WTC11 (cell line): ENCODE results near the gene PGLYRP2. TPM values are rescaled to one million over a fixed set of nuclear protein-coding genes. Genes with fewer than 3 reads are reported as not detected.
A peak's percentile ranks its signal among the peaks of the same experiment; 100 is the strongest.

Experiments used
- ATAC-seq: fragments of 200-7000 bp; cut with Tn5 transposase; 2 replicates; pipeline ENCODE4 v1.10.0; 2021; ENCODE audit warnings: mild to moderate bottlenecking, moderate library complexity
- CTCF ChIA-PET: fragments of 300-600 bp; sonication (Branson Sonifier 250); formaldehyde crosslinking; loops from one replicate; lab custom pipeline; 2021; ENCODE audit warnings: antibody characterized with exemption; lab: Charles Lee
- POLR2A ChIA-PET: fragments of 350-600 bp; sonication (Branson Sonifier 250); formaldehyde crosslinking; loops from one replicate; lab custom pipeline; 2021; ENCODE audit warnings: antibody characterized with exemption; lab: Charles Lee
- DNase-seq: peaks from one replicate; pipeline ENCODE4 v3.0.0; 2021; ENCODE audit warnings: low spot score
- H3K27ac Mint-ChIP-seq: 2 replicates; pipeline ENCODE4 v1.8.0; 2021; ENCODE audit warnings: mixed read lengths
- H3K27me3 Mint-ChIP-seq: 2 replicates; pipeline ENCODE4 v1.8.0; 2021; ENCODE audit warnings: low read depth, mild to moderate bottlenecking, moderate library complexity, mixed read lengths
- H3K36me3 Mint-ChIP-seq: 2 replicates; pipeline ENCODE4 v1.8.0; 2021; ENCODE audit warnings: mixed read lengths
- H3K4me1 Mint-ChIP-seq: 2 replicates; pipeline ENCODE4 v1.8.0; 2022; ENCODE audit warnings: mixed read lengths
- H3K4me3 Mint-ChIP-seq: 2 replicates; pipeline ENCODE4 v1.8.0; 2021; ENCODE audit warnings: mild to moderate bottlenecking, moderate library complexity, mixed read lengths
- H3K9me3 Mint-ChIP-seq: 2 replicates; pipeline ENCODE4 v1.8.0; 2021; ENCODE audit warnings: mixed read lengths
- ATF1 ChIP-seq: sonication (generic); formaldehyde crosslinking; IDR thresholded peaks from 2 replicates; pipeline ENCODE4 v1.8.1; 2023; ENCODE audit warnings: mild to moderate bottlenecking, moderate library complexity, missing genetic modification reagents
- CBFB ChIP-seq: sonication (generic); formaldehyde crosslinking; IDR thresholded peaks from 2 replicates; pipeline ENCODE4 v1.8.1; 2022; ENCODE audit warnings: mild to moderate bottlenecking, low read depth, missing genetic modification reagents
- E2F1 ChIP-seq: sonication (generic); formaldehyde crosslinking; IDR thresholded peaks from 2 replicates; pipeline ENCODE4 v1.8.0; 2022; ENCODE audit warnings: mild to moderate bottlenecking, missing genetic modification reagents
- EMX1 ChIP-seq: fragments of 250-450 bp; sonication (Bioruptor Pico); IDR thresholded peaks from 2 replicates; pipeline ENCODE4 v1.8.0; 2021; ENCODE audit warnings: mild to moderate bottlenecking
- IRF2 ChIP-seq: sonication (generic); formaldehyde crosslinking; IDR thresholded peaks from 2 replicates; pipeline ENCODE4 v1.8.0; 2022; ENCODE audit warnings: low read depth, missing genetic modification reagents, borderline replicate concordance
- MLX ChIP-seq: sonication (generic); formaldehyde crosslinking; IDR thresholded peaks from 2 replicates; pipeline ENCODE4 v1.8.1; 2023; ENCODE audit warnings: mild to moderate bottlenecking, missing genetic modification reagents, moderate library complexity
- MYBL2 ChIP-seq: sonication (generic); formaldehyde crosslinking; IDR thresholded peaks from 2 replicates; pipeline ENCODE4 v1.8.1; 2023; ENCODE audit warnings: mild to moderate bottlenecking, moderate library complexity, missing genetic modification reagents
- PRRX2 ChIP-seq: fragments of 250-450 bp; sonication (Bioruptor Pico); IDR thresholded peaks from 2 replicates; pipeline ENCODE4 v1.8.0; 2021; ENCODE audit warnings: mild to moderate bottlenecking
- ZNF671 ChIP-seq: fragments of 250-450 bp; sonication (Bioruptor Pico); IDR thresholded peaks from 2 replicates; pipeline ENCODE4 v1.8.0; 2021; ENCODE audit warnings: mild to moderate bottlenecking
- microRNA-seq: library from miRNA; unstranded; fragments of <30 nt; microRNA quantifications from one replicate; pipeline ENCODE4 v1.2.0, GENCODE V29; 2022; ENCODE audit warnings: borderline number of aligned reads
- total RNA-seq: library from RNA; stranded (reverse); gene quantifications from 3 replicates; pipeline ENCODE4 v1.2.3, GENCODE V29; 2021
- TF ChIP-seq, protein P1 (sequence below): sonication (generic); formaldehyde crosslinking; IDR thresholded peaks from 2 replicates; pipeline ENCODE4 v1.8.0; 2023; ENCODE audit warnings: missing genetic modification reagents, mild to moderate bottlenecking, borderline replicate concordance
- TF ChIP-seq, protein P2 (sequence below): sonication (generic); formaldehyde crosslinking; IDR thresholded peaks from 2 replicates; pipeline ENCODE4 v1.8.1; 2022; ENCODE audit warnings: low read depth, missing genetic modification reagents, borderline replicate concordance
- TF ChIP-seq, protein P3 (sequence below): fragments of 250-450 bp; sonication (Bioruptor Pico); IDR thresholded peaks from 2 replicates; pipeline ENCODE4 v2.1.2; 2022; ENCODE audit warnings: mild to moderate bottlenecking, moderate library complexity

PGLYRP2 gene
- total RNA-seq, 1 experiment from 2014 or later = not detected

- TF ChIP-seq, protein P1, sequence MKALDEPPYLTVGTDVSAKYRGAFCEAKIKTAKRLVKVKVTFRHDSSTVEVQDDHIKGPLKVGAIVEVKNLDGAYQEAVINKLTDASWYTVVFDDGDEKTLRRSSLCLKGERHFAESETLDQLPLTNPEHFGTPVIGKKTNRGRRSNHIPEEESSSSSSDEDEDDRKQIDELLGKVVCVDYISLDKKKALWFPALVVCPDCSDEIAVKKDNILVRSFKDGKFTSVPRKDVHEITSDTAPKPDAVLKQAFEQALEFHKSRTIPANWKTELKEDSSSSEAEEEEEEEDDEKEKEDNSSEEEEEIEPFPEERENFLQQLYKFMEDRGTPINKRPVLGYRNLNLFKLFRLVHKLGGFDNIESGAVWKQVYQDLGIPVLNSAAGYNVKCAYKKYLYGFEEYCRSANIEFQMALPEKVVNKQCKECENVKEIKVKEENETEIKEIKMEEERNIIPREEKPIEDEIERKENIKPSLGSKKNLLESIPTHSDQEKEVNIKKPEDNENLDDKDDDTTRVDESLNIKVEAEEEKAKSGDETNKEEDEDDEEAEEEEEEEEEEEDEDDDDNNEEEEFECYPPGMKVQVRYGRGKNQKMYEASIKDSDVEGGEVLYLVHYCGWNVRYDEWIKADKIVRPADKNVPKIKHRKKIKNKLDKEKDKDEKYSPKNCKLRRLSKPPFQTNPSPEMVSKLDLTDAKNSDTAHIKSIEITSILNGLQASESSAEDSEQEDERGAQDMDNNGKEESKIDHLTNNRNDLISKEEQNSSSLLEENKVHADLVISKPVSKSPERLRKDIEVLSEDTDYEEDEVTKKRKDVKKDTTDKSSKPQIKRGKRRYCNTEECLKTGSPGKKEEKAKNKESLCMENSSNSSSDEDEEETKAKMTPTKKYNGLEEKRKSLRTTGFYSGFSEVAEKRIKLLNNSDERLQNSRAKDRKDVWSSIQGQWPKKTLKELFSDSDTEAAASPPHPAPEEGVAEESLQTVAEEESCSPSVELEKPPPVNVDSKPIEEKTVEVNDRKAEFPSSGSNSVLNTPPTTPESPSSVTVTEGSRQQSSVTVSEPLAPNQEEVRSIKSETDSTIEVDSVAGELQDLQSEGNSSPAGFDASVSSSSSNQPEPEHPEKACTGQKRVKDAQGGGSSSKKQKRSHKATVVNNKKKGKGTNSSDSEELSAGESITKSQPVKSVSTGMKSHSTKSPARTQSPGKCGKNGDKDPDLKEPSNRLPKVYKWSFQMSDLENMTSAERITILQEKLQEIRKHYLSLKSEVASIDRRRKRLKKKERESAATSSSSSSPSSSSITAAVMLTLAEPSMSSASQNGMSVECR (CRISPR knock-in tag) = no peak
- TF ChIP-seq, protein P2, sequence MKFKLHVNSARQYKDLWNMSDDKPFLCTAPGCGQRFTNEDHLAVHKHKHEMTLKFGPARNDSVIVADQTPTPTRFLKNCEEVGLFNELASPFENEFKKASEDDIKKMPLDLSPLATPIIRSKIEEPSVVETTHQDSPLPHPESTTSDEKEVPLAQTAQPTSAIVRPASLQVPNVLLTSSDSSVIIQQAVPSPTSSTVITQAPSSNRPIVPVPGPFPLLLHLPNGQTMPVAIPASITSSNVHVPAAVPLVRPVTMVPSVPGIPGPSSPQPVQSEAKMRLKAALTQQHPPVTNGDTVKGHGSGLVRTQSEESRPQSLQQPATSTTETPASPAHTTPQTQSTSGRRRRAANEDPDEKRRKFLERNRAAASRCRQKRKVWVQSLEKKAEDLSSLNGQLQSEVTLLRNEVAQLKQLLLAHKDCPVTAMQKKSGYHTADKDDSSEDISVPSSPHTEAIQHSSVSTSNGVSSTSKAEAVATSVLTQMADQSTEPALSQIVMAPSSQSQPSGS = no peak
- TF ChIP-seq, all 79 proteins: peak for 0
Measured at GRCh38 chr19:15421136-15421695, 58.1 kb downstream of the PGLYRP2 start (continued).

DNA sequence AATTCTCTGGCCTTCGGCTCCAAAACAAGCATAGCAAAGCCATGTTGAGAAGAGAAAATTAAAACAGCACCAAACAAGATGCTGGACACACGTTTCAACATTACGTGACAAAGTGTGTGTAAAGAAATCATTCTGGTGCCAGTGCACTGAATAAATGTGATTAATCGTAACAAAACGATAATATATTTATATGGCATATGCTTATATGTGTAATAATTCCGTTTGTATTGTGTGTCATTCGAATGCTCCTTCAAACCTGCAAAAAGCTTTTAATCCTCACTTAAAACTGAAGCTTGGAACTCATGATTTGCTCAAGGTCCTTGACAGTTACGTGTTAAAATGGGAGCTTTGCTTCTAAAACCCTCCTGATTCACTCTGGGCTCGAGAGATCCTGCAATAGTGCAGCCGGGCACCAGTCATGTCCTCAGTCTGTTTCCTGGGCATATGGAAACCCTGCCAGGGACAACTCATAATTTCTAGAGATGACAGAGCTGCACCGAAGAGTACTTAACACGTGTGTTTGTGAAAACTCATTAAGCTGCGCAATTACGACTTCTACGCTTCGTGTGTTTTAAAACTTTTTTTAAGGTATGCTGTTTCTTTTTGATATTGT lies 59.8 kb downstream of the PGLYRP2 start:
- Mint-ChIP-seq H3K9me3 (0 out of 2 replicates have a peak, but pooled peaks cover 5% of the 10 kb centered on the region), H3K4me3 (peak overlapping the region; percentile 95), H3K27me3 (no peaks in the 10 kb centered on the region), H3K4me1 (peaks cover 14% of the 10 kb centered on the region), H3K36me3 (peaks cover 35% of the 10 kb centered on the region), H3K27ac (no peak overlapping the region)
- no peak for DNase-seq
- POLR2A ChIA-PET = interaction anchor here (0.6 to 2.6 kb wide), 18 partner anchors 11 to 766 kb away, joined by 3 to 31 read pairs (median 4); partner anchors contain the start of genes AKAP8, FAM32A and SYDE1
- CTCF ChIA-PET = interaction anchor here (0.6 to 5.8 kb wide), 44 partner anchors 10 to 1242 kb away, joined by 3 to 128 read pairs (median 6); partner anchors contain the start of genes AKAP8, FAM32A, PGLYRP2 and RAB8A
- no peak for ATAC-seq
- TF ChIP-seq, protein P3, sequence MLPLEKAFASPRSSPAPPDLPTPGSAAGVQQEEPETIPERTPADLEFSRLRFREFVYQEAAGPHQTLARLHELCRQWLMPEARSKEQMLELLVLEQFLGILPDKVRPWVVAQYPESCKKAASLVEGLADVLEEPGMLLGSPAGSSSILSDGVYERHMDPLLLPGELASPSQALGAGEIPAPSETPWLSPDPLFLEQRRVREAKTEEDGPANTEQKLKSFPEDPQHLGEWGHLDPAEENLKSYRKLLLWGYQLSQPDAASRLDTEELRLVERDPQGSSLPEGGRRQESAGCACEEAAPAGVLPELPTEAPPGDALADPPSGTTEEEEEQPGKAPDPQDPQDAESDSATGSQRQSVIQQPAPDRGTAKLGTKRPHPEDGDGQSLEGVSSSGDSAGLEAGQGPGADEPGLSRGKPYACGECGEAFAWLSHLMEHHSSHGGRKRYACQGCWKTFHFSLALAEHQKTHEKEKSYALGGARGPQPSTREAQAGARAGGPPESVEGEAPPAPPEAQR = no peak
- no peak for TF ChIP-seq ZNF671
- TF ChIP-seq PRRX2 = no peak
- no peak for TF ChIP-seq CBFB (CRISPR knock-in tag)
- TF ChIP-seq IRF2 (CRISPR knock-in tag) = no peak
- TF ChIP-seq E2F1 (CRISPR knock-in tag) = no peak
- no peak for TF ChIP-seq MYBL2 (CRISPR knock-in tag)
- no peak for TF ChIP-seq MLX (CRISPR knock-in tag)
- no peak for TF ChIP-seq EMX1 (CRISPR knock-in tag)
- no peak for TF ChIP-seq ATF1 (CRISPR knock-in tag)

Small RNAs within 50 kb of the gene (microRNA-seq; reads per million reads assigned to microRNA genes)
- not detected for gene MIR1470

Other genes starting within 250 kb of the PGLYRP2 start
- 27.1 to 31.3 TPM (median 29.9 TPM) in 3 replicates for gene EPHX3, start 247.1 kb downstream of the PGLYRP2 start, total RNA-seq
- 127 to 130 TPM (median 128 TPM) in 3 replicates for gene BRD4, start 147.0 kb downstream of the PGLYRP2 start, total RNA-seq
- 49.1 to 65.9 TPM (median 51.3 TPM) in 3 replicates for gene AKAP8, start 99.7 kb downstream of the PGLYRP2 start, total RNA-seq
- gene AKAP8L, start 60.5 kb downstream of the PGLYRP2 start, total RNA-seq = 184 to 231 TPM (median 184 TPM) in 3 replicates
- gene WIZ, start 29.5 kb downstream of the PGLYRP2 start, total RNA-seq = 37.6 to 43.9 TPM (median 40.6 TPM) in 3 replicates
- 1.2 to 2.3 TPM (median 1.6 TPM) in 3 replicates for gene RASAL3, start 15.0 kb downstream of the PGLYRP2 start, total RNA-seq
- 1.2 to 1.7 TPM (median 1.5 TPM) in 3 replicates for gene CYP4F22, start 29.0 kb upstream of the PGLYRP2 start, total RNA-seq
- not detected in 3 replicates for gene CYP4F8, start 135.7 kb upstream of the PGLYRP2 start, total RNA-seq
- gene CYP4F3, start 161.4 kb upstream of the PGLYRP2 start, total RNA-seq = 0.04 to 0.14 TPM (median 0.05 TPM) in 3 replicates
- gene CYP4F12, start 193.6 kb upstream of the PGLYRP2 start, total RNA-seq = not detected in 3 replicates
- gene OR10H2, start 248.5 kb upstream of the PGLYRP2 start, total RNA-seq = not detected in 3 replicates